ENCODE results near the gene IFITM1.
"Not testable (repeated sequence)": the region's sequence is repeated elsewhere in the genome, so short reads cannot be mapped to it uniquely, and the experiment has no call there.

IFITM1 gene

GRCh38 chr11:308740-309665 lies 4.8 kb upstream of the IFITM1 start:
- H3K27me3 Mint-ChIP-seq, H3K9me3 Mint-ChIP-seq: not testable (repeated sequence)
- Mint-ChIP-seq H3K27ac (peak overlapping the region; percentile 90), H3K4me3 (peak overlapping the region; percentile 93), H3K4me1 (ENCODE audit: low read depth) (peaks cover 46% of the 10 kb centered on the region), H3K36me3 (ENCODE audit: low read depth) (peaks cover 15% of the 10 kb centered on the region)

GRCh38 chr11:309979-310572 lies 3.8 kb upstream of the IFITM1 start:
- H3K9me3 Mint-ChIP-seq, H3K27me3 Mint-ChIP-seq: not testable (repeated sequence)
- Mint-ChIP-seq H3K27ac (peak overlapping the region; percentile 90), H3K4me3 (peak overlapping the region; percentile 93), H3K4me1 (ENCODE audit: low read depth) (peaks cover 48% of the 10 kb centered on the region), H3K36me3 (ENCODE audit: low read depth) (peaks cover 24% of the 10 kb centered on the region)

GRCh38 chr11:311013-311748 lies 2.7 kb upstream of the IFITM1 start:
- peaks cover 42% of the 10 kb centered on the region for H3K4me1 Mint-ChIP-seq (ENCODE audit: low read depth)
- H3K27me3 Mint-ChIP-seq, H3K9me3 Mint-ChIP-seq: not testable (repeated sequence)
- peak overlapping the region; percentile 98 for H3K27ac Mint-ChIP-seq
- peaks cover 27% of the 10 kb centered on the region for H3K36me3 Mint-ChIP-seq (ENCODE audit: low read depth)
- H3K4me3 Mint-ChIP-seq: peak overlapping the region; percentile 99

- H3K27ac Mint-ChIP-seq: peak overlapping the region; percentile 98
- H3K36me3 Mint-ChIP-seq (ENCODE audit: low read depth): peaks cover 32% of the 10 kb centered on the region
- peak overlapping the region; percentile 99 for H3K4me3 Mint-ChIP-seq
- H3K9me3 Mint-ChIP-seq: no peaks in the 10 kb centered on the region
- H3K27me3 Mint-ChIP-seq: no peaks in the 10 kb centered on the region
- H3K4me1 Mint-ChIP-seq (ENCODE audit: low read depth): peaks cover 51% of the 10 kb centered on the region
Observed at GRCh38 chr11:312092-312816, 1.6 kb upstream of the IFITM1 start.

- Mint-ChIP-seq H3K36me3 (ENCODE audit: low read depth) (peaks cover 32% of the 10 kb centered on the region), H3K4me3 (peak overlapping the region; percentile 99), H3K27ac (peak overlapping the region; percentile 98), H3K9me3 (no peaks in the 10 kb centered on the region), H3K27me3 (no peaks in the 10 kb centered on the region), H3K4me1 (ENCODE audit: low read depth) (peaks cover 50% of the 10 kb centered on the region)
Observed at GRCh38 chr11:313304-313786, 495 bp upstream of the IFITM1 start.

GRCh38 chr11:314554-314875 lies 675 bp downstream of the IFITM1 start:
- not testable (repeated sequence) for H3K27me3 Mint-ChIP-seq, H3K9me3 Mint-ChIP-seq
- peak overlapping the region; percentile 98 for H3K27ac Mint-ChIP-seq
- H3K36me3 Mint-ChIP-seq (ENCODE audit: low read depth): peaks cover 26% of the 10 kb centered on the region
- H3K4me3 Mint-ChIP-seq: peak overlapping the region; percentile 99
- H3K4me1 Mint-ChIP-seq (ENCODE audit: low read depth): peaks cover 49% of the 10 kb centered on the region

GRCh38 chr11:315051-315481 lies 1.2 kb downstream of the IFITM1 start:
- Mint-ChIP-seq H3K27me3 (no peaks in the 10 kb centered on the region), H3K4me1 (ENCODE audit: low read depth) (peaks cover 51% of the 10 kb centered on the region), H3K9me3 (no peaks in the 10 kb centered on the region), H3K4me3 (peak overlapping the region; percentile 99), H3K27ac (peak overlapping the region; percentile 98), H3K36me3 (ENCODE audit: low read depth) (peaks cover 24% of the 10 kb centered on the region)

GRCh38 chr11:315516-315994 lies 1.7 kb downstream of the IFITM1 start:
- Mint-ChIP-seq H3K36me3 (ENCODE audit: low read depth) (peaks cover 24% of the 10 kb centered on the region), H3K27me3 (no peaks in the 10 kb centered on the region)

GRCh38 chr11:316031-316701 lies 2.3 kb downstream of the IFITM1 start:
- Mint-ChIP-seq H3K36me3 (ENCODE audit: low read depth) (peaks cover 24% of the 10 kb centered on the region), H3K27me3 (no peaks in the 10 kb centered on the region), H3K27ac (peak overlapping the region; percentile 87), H3K9me3 (no peaks in the 10 kb centered on the region), H3K4me1 (ENCODE audit: low read depth) (peaks cover 58% of the 10 kb centered on the region), H3K4me3 (peak overlapping the region; percentile 84)

More at GRCh38 chr11:315516-315994, 1.7 kb downstream of the IFITM1 start:
- Mint-ChIP-seq H3K4me1 (ENCODE audit: low read depth) (peaks cover 56% of the 10 kb centered on the region), H3K4me3 (peak overlapping the region; percentile 99), H3K9me3 (no peaks in the 10 kb centered on the region), H3K27ac (peak overlapping the region; percentile 98)

GRCh38 chr11:316891-317301 lies 3.1 kb downstream of the IFITM1 start:
- Mint-ChIP-seq H3K36me3 (ENCODE audit: low read depth) (peaks cover 24% of the 10 kb centered on the region), H3K27me3 (no peaks in the 10 kb centered on the region), H3K9me3 (no peaks in the 10 kb centered on the region), H3K4me1 (ENCODE audit: low read depth) (peaks cover 54% of the 10 kb centered on the region), H3K4me3 (peak overlapping the region; percentile 84), H3K27ac (peak overlapping the region; percentile 87)

- not testable (repeated sequence) for H3K9me3 Mint-ChIP-seq, H3K27me3 Mint-ChIP-seq
- Mint-ChIP-seq H3K27ac (peak overlapping the region; percentile 87), H3K4me3 (peak overlapping the region; percentile 84), H3K36me3 (ENCODE audit: low read depth) (peaks cover 24% of the 10 kb centered on the region), H3K4me1 (ENCODE audit: low read depth) (peaks cover 49% of the 10 kb centered on the region)
Observed at GRCh38 chr11:317668-318404, 4.0 kb downstream of the IFITM1 start.

GRCh38 chr11:318405-319120 lies 4.7 kb downstream of the IFITM1 start:
- not testable (repeated sequence) for H3K27ac Mint-ChIP-seq, H3K27me3 Mint-ChIP-seq, H3K9me3 Mint-ChIP-seq
- peaks cover 48% of the 10 kb centered on the region for H3K4me1 Mint-ChIP-seq (ENCODE audit: low read depth)
- peaks cover 24% of the 10 kb centered on the region for H3K36me3 Mint-ChIP-seq (ENCODE audit: low read depth)
- H3K4me3 Mint-ChIP-seq: peak overlapping the region; percentile 92

Measured in stimulated activated naive CD8-positive, alpha-beta T cell treated with anti-CD3 and anti-CD28 coated beads, Interleukin-15, Interleukin-2, amounts not matched to agents 100 ng/mL and 50 ng/mL, for 24 hours (primary cell).